Measurements from ENCODE around the gene RGS8. TPM values are rescaled to one million over a fixed set of nuclear protein-coding genes. Genes with fewer than 3 reads are reported as not detected.

RGS8 gene
- total RNA-seq, 4 donors from 2014 or later: not detected

- Histone ChIP-seq H3K27me3 (no peaks in the 10 kb centered on the region), H3K27ac (no peak overlapping the region), H3K36me3 (no peaks in the 10 kb centered on the region), H3K9me3 (no peaks in the 10 kb centered on the region), H3K4me3 (no peak overlapping the region), H3K4me1 (no peaks in the 10 kb centered on the region)
- TF ChIP-seq CTCF (IDR thresholded peaks at IDR 0.05) (no peak), POLR2A (IDR thresholded peaks at IDR 0.05) (no peak)
- no peak for DNase-seq
Measured at GRCh38 chr1:182644886-182645285, 39.5 kb downstream of the RGS8 start.

GRCh38 chr1:182643699-182644098, 40.7 kb downstream of the RGS8 start:
- Histone ChIP-seq H3K36me3 (no peaks in the 10 kb centered on the region), H3K27me3 (no peaks in the 10 kb centered on the region), H3K4me3 (no peak overlapping the region), H3K27ac (no peak overlapping the region), H3K4me1 (no peaks in the 10 kb centered on the region), H3K9me3 (no peaks in the 10 kb centered on the region)
- no peak for TF ChIP-seq CTCF (IDR thresholded peaks at IDR 0.05)
- TF ChIP-seq POLR2A (IDR thresholded peaks at IDR 0.05): no peak
- no peak for DNase-seq

GRCh38 chr1:182642461-182642860, 41.9 kb downstream of the RGS8 start:
- H3K9me3 ChIP-seq: no peaks in the 10 kb centered on the region
- H3K27me3 ChIP-seq: no peaks in the 10 kb centered on the region
- no peaks in the 10 kb centered on the region for H3K4me1 ChIP-seq
- no peak overlapping the region for H3K27ac ChIP-seq
- TF ChIP-seq POLR2A (IDR thresholded peaks at IDR 0.05) (no peak), CTCF (IDR thresholded peaks at IDR 0.05) (no peak)
- DNase-seq: no peak
- H3K36me3 ChIP-seq: no peaks in the 10 kb centered on the region
- no peak overlapping the region for H3K4me3 ChIP-seq

- no peak overlapping the region for H3K27ac ChIP-seq
- H3K27me3 ChIP-seq: no peaks in the 10 kb centered on the region
- DNase-seq: no peak
- H3K4me3 ChIP-seq: no peak overlapping the region
- no peaks in the 10 kb centered on the region for H3K4me1 ChIP-seq
- H3K36me3 ChIP-seq: no peaks in the 10 kb centered on the region
- no peaks in the 10 kb centered on the region for H3K9me3 ChIP-seq
- TF ChIP-seq CTCF (IDR thresholded peaks at IDR 0.05) (no peak), POLR2A (IDR thresholded peaks at IDR 0.05) (no peak)
Measured at GRCh38 chr1:182641561-182641960, 42.8 kb downstream of the RGS8 start.

- no peak overlapping the region for H3K4me3 ChIP-seq
- no peaks in the 10 kb centered on the region for H3K4me1 ChIP-seq
Measured at GRCh38 chr1:182639330-182639729, 45.1 kb downstream of the RGS8 start.

More at GRCh38 chr1:182639330-182639729, 45.1 kb downstream of the RGS8 start:
- no peaks in the 10 kb centered on the region for H3K36me3 ChIP-seq
- TF ChIP-seq POLR2A (IDR thresholded peaks at IDR 0.05) (no peak), CTCF (IDR thresholded peaks at IDR 0.05) (no peak)
- no peaks in the 10 kb centered on the region for H3K9me3 ChIP-seq
- no peaks in the 10 kb centered on the region for H3K27me3 ChIP-seq
- no peak overlapping the region for H3K27ac ChIP-seq
- DNase-seq: no peak
